ENCODE data around the gene CCNI2.

Gene CCNI2

GRCh38 chr5:132750471-132751230 lies 3.4 kb downstream of the CCNI2 start:
- no peak for DNase-seq

- no peak for DNase-seq
These were observed 4.2 kb downstream of the CCNI2 start for GRCh38 chr5:132751444-132751843.

GRCh38 chr5:132751971-132752580 lies 4.8 kb downstream of the CCNI2 start:
- DNase-seq, result no peak

- DNase-seq, result no peak
These were observed 5.4 kb downstream of the CCNI2 start for GRCh38 chr5:132752581-132753125.

GRCh38 chr5:132753135-132753987 lies 6.1 kb downstream of the CCNI2 start:
- DNase-seq, result no peak

GRCh38 chr5:132754111-132754510 lies 6.9 kb downstream of the CCNI2 start:
- DNase-seq, result no peak

- no peak for DNase-seq
These were observed 7.7 kb downstream of the CCNI2 start for GRCh38 chr5:132754947-132755346.

- DNase-seq, result no peak
These were observed 9.3 kb downstream of the CCNI2 start for GRCh38 chr5:132756542-132756941.

GRCh38 chr5:132758451-132758850 lies 11.2 kb downstream of the CCNI2 start:
- no peak for DNase-seq

GRCh38 chr5:132759114-132760048 lies 12.2 kb downstream of the CCNI2 start:
- no peak for DNase-seq

- DNase-seq, result no peak
These were observed 12.8 kb downstream of the CCNI2 start for GRCh38 chr5:132760049-132760420.

GRCh38 chr5:132760601-132761317 lies 13.5 kb downstream of the CCNI2 start:
- DNase-seq, result no peak

- DNase-seq, result no peak
These were observed 14.4 kb downstream of the CCNI2 start for GRCh38 chr5:132761321-132762240.

- DNase-seq, result no peak
These were observed 15.2 kb downstream of the CCNI2 start for GRCh38 chr5:132762246-132763000.

GRCh38 chr5:132763181-132764036 lies 16.2 kb downstream of the CCNI2 start:
- no peak for DNase-seq

GRCh38 chr5:132764051-132764450 lies 16.8 kb downstream of the CCNI2 start:
- DNase-seq, result no peak

GRCh38 chr5:132764671-132765238 lies 17.5 kb downstream of the CCNI2 start:
- no peak for DNase-seq

All from effector CD8-positive, alpha-beta T cell (primary cell).